GM12892 (cell line): ENCODE data around the gene TVP23A.

ENCODE experiments used
- POLR2A ChIP-seq: IDR thresholded peaks from 2 replicates; pipeline ENCODE4 v1.6.1; 2011; ENCODE audit warnings: low read depth, low read length, control low read depth
- POLR2AphosphoS5 ChIP-seq: IDR thresholded peaks from 2 replicates; pipeline ENCODE4 v1.6.1; 2011; ENCODE audit warnings: low read depth, low read length, control low read depth

GRCh38 chr16:10740845-10741208 is 77.8 kb downstream of the TVP23A start:
- no peak for TF ChIP-seq POLR2A
- TF ChIP-seq POLR2AphosphoS5: no peak
